HFFc6 (cell line): ENCODE measurements around the gene FAM171A2. TPM values are rescaled to one million over a fixed set of nuclear protein-coding genes. Genes with fewer than 3 reads are reported as not detected.
"Not testable (repeated sequence)": the region's sequence is repeated elsewhere in the genome, so short reads cannot be mapped to it uniquely, and the experiment has no call there.

ENCODE experiments used
- DNase-seq: peaks from one replicate; pipeline ENCODE4 v3.0.0-alpha.2; 2018
- H3K27ac Mint-ChIP-seq: 2 replicates; pipeline ENCODE4 v1.8.0; 2020; ENCODE audit warnings: mild to moderate bottlenecking, mixed read lengths
- H3K27me3 Mint-ChIP-seq: 2 replicates; pipeline ENCODE4 v1.8.0; 2021; ENCODE audit warnings: mild to moderate bottlenecking, moderate library complexity, mixed read lengths; ENCODE audit not compliant: insufficient read depth
- H3K36me3 Mint-ChIP-seq: 2 replicates; pipeline ENCODE4 v1.8.0; 2021; ENCODE audit warnings: low read depth, mixed read lengths
- H3K4me1 Mint-ChIP-seq: 2 replicates; pipeline ENCODE4 v1.8.0; 2020; ENCODE audit warnings: low read depth, mixed read lengths
- H3K4me3 Mint-ChIP-seq: 2 replicates; pipeline ENCODE4 v1.8.0; 2020; ENCODE audit warnings: mild to moderate bottlenecking, moderate library complexity, mixed read lengths
- H3K9me3 Mint-ChIP-seq: 2 replicates; pipeline ENCODE4 v1.8.0; 2020; ENCODE audit warnings: mild to moderate bottlenecking, mixed read lengths
- total RNA-seq, 6 experiments: library from RNA; stranded (reverse); fragmentation: NEBNext Ultra II Directional; extraction: Animal tissue kit (Norgen Biotek cat#: 25700); gene quantifications; 2 replicates in 1 of 6; 3 replicates in 5 of 6; pipeline ENCODE4 v1.2.3, GENCODE V29; 2021
- TF ChIP-seq, protein P1 (sequence below): fragments of 200-600 bp; sonication (generic); IDR thresholded peaks from 2 replicates; pipeline ENCODE4 v1.5.0; 2021; ENCODE audit warnings: antibody characterized with exemption, mild to moderate bottlenecking

The FAM171A2 gene
- total RNA-seq, 6 experiments from 2014 or later, result 1.6 to 1.9 (median 1.8) TPM

DNA sequence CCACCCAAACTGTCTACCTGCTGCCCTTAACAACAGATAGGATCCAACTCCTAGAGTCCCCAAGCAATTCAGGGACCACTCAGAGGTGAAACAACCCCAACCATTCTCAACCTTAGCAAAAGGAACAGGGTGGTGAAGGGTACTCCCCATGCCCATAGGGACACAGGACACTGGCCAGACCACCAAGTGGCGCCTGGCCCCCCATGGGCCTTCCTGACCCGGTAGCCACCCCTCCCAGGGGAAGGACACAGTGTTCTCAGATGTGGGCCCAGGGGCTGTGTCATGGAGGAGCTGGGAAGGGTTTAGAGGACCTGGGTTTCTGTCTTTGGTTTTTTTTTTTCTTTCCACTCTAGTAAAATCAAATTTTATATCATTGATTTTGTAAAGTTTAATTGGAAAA is 29.3 kb downstream of the FAM171A2 start:
- TF ChIP-seq, protein P1, sequence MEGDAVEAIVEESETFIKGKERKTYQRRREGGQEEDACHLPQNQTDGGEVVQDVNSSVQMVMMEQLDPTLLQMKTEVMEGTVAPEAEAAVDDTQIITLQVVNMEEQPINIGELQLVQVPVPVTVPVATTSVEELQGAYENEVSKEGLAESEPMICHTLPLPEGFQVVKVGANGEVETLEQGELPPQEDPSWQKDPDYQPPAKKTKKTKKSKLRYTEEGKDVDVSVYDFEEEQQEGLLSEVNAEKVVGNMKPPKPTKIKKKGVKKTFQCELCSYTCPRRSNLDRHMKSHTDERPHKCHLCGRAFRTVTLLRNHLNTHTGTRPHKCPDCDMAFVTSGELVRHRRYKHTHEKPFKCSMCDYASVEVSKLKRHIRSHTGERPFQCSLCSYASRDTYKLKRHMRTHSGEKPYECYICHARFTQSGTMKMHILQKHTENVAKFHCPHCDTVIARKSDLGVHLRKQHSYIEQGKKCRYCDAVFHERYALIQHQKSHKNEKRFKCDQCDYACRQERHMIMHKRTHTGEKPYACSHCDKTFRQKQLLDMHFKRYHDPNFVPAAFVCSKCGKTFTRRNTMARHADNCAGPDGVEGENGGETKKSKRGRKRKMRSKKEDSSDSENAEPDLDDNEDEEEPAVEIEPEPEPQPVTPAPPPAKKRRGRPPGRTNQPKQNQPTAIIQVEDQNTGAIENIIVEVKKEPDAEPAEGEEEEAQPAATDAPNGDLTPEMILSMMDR, result no peak

DNA sequence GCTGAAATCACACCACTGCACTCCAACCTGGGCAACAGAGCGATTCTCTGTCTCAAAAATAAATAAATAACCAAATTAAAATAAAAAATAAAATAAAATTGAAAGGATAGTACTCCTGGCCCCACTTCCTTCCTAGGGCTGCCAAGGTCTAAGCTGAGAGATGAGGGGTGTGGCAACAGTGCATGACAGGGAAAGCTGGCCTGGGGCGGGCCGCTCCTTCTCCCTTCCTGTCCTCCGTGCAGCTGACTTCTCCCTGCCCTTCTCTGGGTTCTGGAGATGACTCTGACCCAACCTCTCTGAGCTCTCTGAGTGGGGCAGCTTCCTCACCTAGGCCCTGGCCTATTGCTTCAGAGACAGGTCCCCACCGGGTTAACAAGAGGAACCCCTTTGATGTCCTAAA is 30.3 kb downstream of the FAM171A2 start:
- Mint-ChIP-seq H3K36me3 (no peaks in the 10 kb centered on the region), H3K4me3 (no peak overlapping the region), H3K9me3 (no peaks in the 10 kb centered on the region), H3K27me3 (peaks cover 8% of the 10 kb centered on the region), H3K4me1 (peaks cover 11% of the 10 kb centered on the region), H3K27ac (no peak overlapping the region)
- no peak for DNase-seq
- TF ChIP-seq, protein P1, result no peak

More for the DNA sequence above, 29.3 kb downstream of the FAM171A2 start:
- Mint-ChIP-seq H3K9me3 (no peaks in the 10 kb centered on the region), H3K27ac (no peak overlapping the region), H3K4me3 (no peak overlapping the region), H3K27me3 (peaks cover 10% of the 10 kb centered on the region), H3K4me1 (peaks cover 12% of the 10 kb centered on the region), H3K36me3 (no peaks in the 10 kb centered on the region)
- no peak for DNase-seq

DNA sequence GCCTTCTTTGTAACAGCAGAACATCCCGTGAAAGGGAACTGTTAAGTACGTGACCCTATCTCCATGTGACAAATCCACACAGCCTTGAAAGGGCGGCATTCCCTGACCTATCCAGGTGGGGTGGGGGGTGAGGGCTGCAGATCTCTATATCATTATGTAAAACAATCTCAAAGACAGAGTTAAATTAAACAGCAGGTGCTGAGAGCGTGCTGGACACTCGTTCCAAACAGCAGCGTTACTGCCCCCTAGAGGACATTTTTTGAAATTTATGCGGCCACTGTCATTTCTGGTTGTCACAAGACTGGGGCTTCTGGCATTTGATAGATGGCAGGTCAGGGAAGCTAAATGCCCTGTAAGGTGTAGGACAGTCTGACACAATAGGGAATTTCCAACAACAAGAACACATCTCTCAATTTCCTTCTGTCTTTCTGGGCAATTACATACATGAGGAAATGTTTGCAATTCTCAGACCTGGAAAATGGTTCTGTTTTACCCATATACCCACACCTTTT is 32.3 kb downstream of the FAM171A2 start:
- H3K4me1 Mint-ChIP-seq, result peaks cover 25% of the 10 kb centered on the region
- H3K9me3 Mint-ChIP-seq, result no peaks in the 10 kb centered on the region
- H3K27ac Mint-ChIP-seq, result no peak overlapping the region; the same call in 1 of the 2 replicates
- no peaks in the 10 kb centered on the region for H3K36me3 Mint-ChIP-seq
- H3K27me3 Mint-ChIP-seq, result peaks cover 5% of the 10 kb centered on the region
- peak; percentile 59 for DNase-seq
- H3K4me3 Mint-ChIP-seq, result no peak overlapping the region
- TF ChIP-seq, protein P1, result peak; percentile 92

DNA sequence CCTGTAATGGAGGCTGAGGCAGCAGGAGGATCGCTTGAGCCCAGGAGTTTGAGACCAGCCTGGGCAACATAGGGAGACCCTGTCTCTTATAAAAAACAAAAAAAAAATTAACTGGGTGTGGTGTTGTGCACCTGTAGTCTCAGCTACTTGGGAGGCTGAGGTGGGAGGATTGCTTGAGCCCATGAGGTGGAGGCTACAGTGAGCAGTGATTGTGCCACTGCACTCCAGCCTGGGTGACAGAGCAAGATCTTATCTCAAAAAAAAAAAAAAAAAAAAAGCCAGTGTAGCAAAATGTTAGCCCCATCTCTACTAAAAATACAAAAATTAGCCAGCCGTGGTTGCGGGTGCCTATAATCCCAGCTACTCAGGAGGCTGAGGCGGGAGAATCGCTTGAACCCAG is 33.4 kb downstream of the FAM171A2 start:
- not testable (repeated sequence) for H3K27ac Mint-ChIP-seq, H3K4me3 Mint-ChIP-seq, H3K36me3 Mint-ChIP-seq, DNase-seq, H3K27me3 Mint-ChIP-seq, H3K9me3 Mint-ChIP-seq
- peaks cover 29% of the 10 kb centered on the region for H3K4me1 Mint-ChIP-seq

DNA sequence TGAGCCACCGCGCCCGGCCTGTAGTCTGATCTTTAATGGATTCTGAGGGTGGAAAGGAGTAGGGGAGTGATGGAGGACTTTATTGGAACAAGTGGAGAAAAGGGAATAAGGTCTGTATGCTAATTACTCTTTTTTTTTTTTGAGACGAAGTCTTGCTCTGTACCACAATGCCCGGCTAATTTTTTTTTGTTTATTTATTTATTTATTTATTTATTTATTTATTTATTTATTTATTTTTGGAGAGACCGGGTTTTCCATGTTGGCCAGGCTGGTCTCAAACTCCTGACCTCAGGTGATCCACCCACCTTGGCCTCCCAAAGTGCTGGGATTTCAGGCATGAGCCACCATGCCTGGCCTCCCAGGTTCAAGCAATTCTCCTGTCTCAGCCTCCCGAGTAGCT is 34.1 kb downstream of the FAM171A2 start:
- not testable (repeated sequence) for H3K27ac Mint-ChIP-seq, H3K27me3 Mint-ChIP-seq, DNase-seq, H3K9me3 Mint-ChIP-seq, H3K36me3 Mint-ChIP-seq, H3K4me3 Mint-ChIP-seq
- peaks cover 31% of the 10 kb centered on the region for H3K4me1 Mint-ChIP-seq

DNA sequence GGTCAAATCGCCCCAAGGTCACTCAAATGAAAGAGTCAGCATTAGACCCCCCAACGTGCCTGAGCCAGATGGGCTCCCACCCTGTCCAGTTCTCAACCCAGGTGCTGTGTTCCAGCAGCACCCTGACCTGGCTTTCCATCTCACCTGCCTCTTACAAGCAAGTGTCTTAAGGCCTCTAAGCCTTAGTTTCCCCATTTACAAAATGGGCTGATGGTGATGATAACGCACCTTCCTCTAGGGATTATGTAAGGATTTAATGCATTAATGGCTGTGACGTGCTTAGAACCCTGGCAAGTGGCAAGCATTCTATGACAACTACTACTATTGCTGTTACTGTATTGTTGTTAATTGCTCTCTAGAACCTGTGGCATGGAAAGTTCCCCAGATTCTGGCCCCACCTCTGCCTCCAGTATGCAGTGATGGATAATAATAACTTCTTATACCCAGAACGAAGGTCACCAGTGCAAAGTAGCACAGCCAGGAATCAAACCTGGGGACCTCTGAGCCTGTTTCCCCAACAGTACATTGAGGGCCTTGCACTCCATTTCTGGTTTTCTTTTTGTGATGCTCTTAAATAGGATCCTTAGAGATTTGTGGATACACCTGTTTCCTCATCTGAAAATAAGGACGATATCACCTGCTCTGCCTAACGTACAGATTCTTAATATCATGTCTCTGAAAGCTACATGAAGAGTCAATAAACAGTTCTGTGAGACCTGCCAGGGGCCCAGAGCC is 35.8 kb downstream of the FAM171A2 start:
- no peak for DNase-seq
- TF ChIP-seq, protein P1, result no peak
- Mint-ChIP-seq H3K27me3 (peaks cover 2% of the 10 kb centered on the region; the same call in 1 of the 2 replicates), H3K36me3 (no peaks in the 10 kb centered on the region), H3K9me3 (no peaks in the 10 kb centered on the region), H3K4me3 (no peak overlapping the region), H3K4me1 (peaks cover 31% of the 10 kb centered on the region), H3K27ac (no peak overlapping the region)
